Hematopoietic multipotent progenitor cell (in vitro differentiated cells): ENCODE results near the gene TMEM260. TPM values are rescaled to one million over a fixed set of nuclear protein-coding genes. Genes with fewer than 3 reads are reported as not detected.
"Not testable (repeated sequence)": the region's sequence is repeated elsewhere in the genome, so short reads cannot be mapped to it uniquely, and the experiment has no call there.

Source experiments
- DNase-seq, 3 donors: peaks; one replicate each; pipeline ENCODE4 v3.0.0-alpha.2; 2011 to 2015; ENCODE audit warnings: low read depth in 2 of 3, low spot score in 2 of 3
- total RNA-seq: library from RNA; depleted of rRNA; stranded (reverse); fragments of >200 nt; gene quantifications from one replicate; pipeline ENCODE4 v1.2.3, GENCODE V29; 2012

The TMEM260 gene
- total RNA-seq, 1 donor = 15.6 TPM

- DNase-seq = no peak
Measured at GRCh38 chr14:56666294-56666693, 86.7 kb downstream of the TMEM260 start.

GRCh38 chr14:56666716-56667115, 87.1 kb downstream of the TMEM260 start:
- DNase-seq = no peak

- not testable (repeated sequence) for DNase-seq
Measured at GRCh38 chr14:56667290-56667689, 87.7 kb downstream of the TMEM260 start.

- DNase-seq = no peak
Measured at GRCh38 chr14:56676042-56676441, 96.4 kb downstream of the TMEM260 start.

- no peak for DNase-seq
Measured at GRCh38 chr14:56678838-56679237, 99.2 kb downstream of the TMEM260 start.

GRCh38 chr14:56686416-56686815, 106.8 kb downstream of the TMEM260 start:
- no peak for DNase-seq

- DNase-seq = no peak
Measured at GRCh38 chr14:56687123-56687522, 107.5 kb downstream of the TMEM260 start.

- no peak for DNase-seq
Measured at GRCh38 chr14:56694609-56695008, 115.0 kb downstream of the TMEM260 start.

- not testable (repeated sequence) for DNase-seq
Measured at GRCh38 chr14:56695216-56695615, 115.6 kb downstream of the TMEM260 start.

Other genes with a start within 250 kb of the TMEM260 start
- not detected for gene OTX2, start 230.7 kb downstream of the TMEM260 start, total RNA-seq